Head of caudate nucleus (tissue), 42 donors: Measurements from ENCODE around the gene PRDM15.
"Not testable (repeated sequence)": the region's sequence is repeated elsewhere in the genome, so short reads cannot be mapped to it uniquely, and the experiment has no call there.

Experiments used
- DNase-seq, 42 donors: peaks; one replicate each; pipeline versions ENCODE4 v3.0.0 to v3.0.0-alpha.2; 2020 to 2021; ENCODE audit warnings: mixed read lengths in 7 of 42
- intact Hi-C: fragments of 100-400 bp; cut with DNase I; formaldehyde crosslinking; loops from one replicate; pipeline ENCODE4 v1.15.0; 2022

The PRDM15 gene

GRCh38 chr21:41803316-41803715, 75.8 kb downstream of the PRDM15 start:
- intact Hi-C loops, result loop anchor here (10.0 kb wide), 1 partner anchor 189 kb away; no protein-coding TSS in a partner anchor
- peak in 2 of 42 donors; percentile 16 to 23 for DNase-seq

GRCh38 chr21:41802684-41803083, 76.5 kb downstream of the PRDM15 start:
- intact Hi-C loops, result loop anchor here (10.0 kb wide), 1 partner anchor 188 kb away; no protein-coding TSS in a partner anchor
- DNase-seq, result peak; percentile 28 to 86 (median 72)

GRCh38 chr21:41802198-41802584, 77.0 kb downstream of the PRDM15 start:
- peak in 1 of 42 donors; percentile 19 for DNase-seq
- intact Hi-C loops, result loop anchor here (10.0 kb wide), 1 partner anchor 187 kb away; no protein-coding TSS in a partner anchor

GRCh38 chr21:41801321-41802197, 77.6 kb downstream of the PRDM15 start:
- intact Hi-C loops, result loop anchor here (10.0 kb wide), 1 partner anchor 187 kb away; no protein-coding TSS in a partner anchor
- no peak for DNase-seq

- intact Hi-C loops, result loop anchor here (10.0 kb wide), 1 partner anchor 186 kb away; no protein-coding TSS in a partner anchor
Measured at GRCh38 chr21:41800425-41801320, 78.5 kb downstream of the PRDM15 start.

GRCh38 chr21:41799763-41800162, 79.4 kb downstream of the PRDM15 start:
- intact Hi-C loops, result loop anchor here (10.0 kb wide), 1 partner anchor 185 kb away; no protein-coding TSS in a partner anchor
- DNase-seq, result no peak

More at GRCh38 chr21:41800425-41801320, 78.5 kb downstream of the PRDM15 start:
- DNase-seq, result no peak

- intact Hi-C loops, result no loop called here
- DNase-seq, result no peak
Measured at GRCh38 chr21:41798326-41798725, 80.8 kb downstream of the PRDM15 start.

- DNase-seq, result no peak
Measured at GRCh38 chr21:41796476-41797080, 82.6 kb downstream of the PRDM15 start.

GRCh38 chr21:41795726-41796125, 83.4 kb downstream of the PRDM15 start:
- intact Hi-C loops, result no loop called here
- DNase-seq, result no peak

More at GRCh38 chr21:41796476-41797080, 82.6 kb downstream of the PRDM15 start:
- intact Hi-C loops, result no loop called here

- intact Hi-C loops, result no loop called here
- no peak for DNase-seq
Measured at GRCh38 chr21:41794600-41794999, 84.5 kb downstream of the PRDM15 start.

- intact Hi-C loops, result no loop called here
- no peak for DNase-seq
Measured at GRCh38 chr21:41792711-41793110, 86.4 kb downstream of the PRDM15 start.

GRCh38 chr21:41786509-41786987, 92.6 kb downstream of the PRDM15 start:
- no peak for DNase-seq

GRCh38 chr21:41785262-41785661, 93.9 kb downstream of the PRDM15 start:
- DNase-seq, result not testable (repeated sequence)

More at GRCh38 chr21:41786509-41786987, 92.6 kb downstream of the PRDM15 start:
- intact Hi-C loops, result no loop called here

GRCh38 chr21:41784456-41785102, 94.6 kb downstream of the PRDM15 start:
- DNase-seq, result no peak
- intact Hi-C loops, result no loop called here

More at GRCh38 chr21:41785262-41785661, 93.9 kb downstream of the PRDM15 start:
- intact Hi-C loops, result not testable (repeated sequence)

GRCh38 chr21:41783476-41784180, 95.5 kb downstream of the PRDM15 start:
- intact Hi-C loops, result no loop called here

GRCh38 chr21:41781050-41781410, 98.1 kb downstream of the PRDM15 start:
- intact Hi-C loops, result no loop called here
- DNase-seq, result no peak

More at GRCh38 chr21:41783476-41784180, 95.5 kb downstream of the PRDM15 start:
- DNase-seq, result no peak

- intact Hi-C loops, result no loop called here
- no peak for DNase-seq
Measured at GRCh38 chr21:41780337-41781049, 98.7 kb downstream of the PRDM15 start.
